OCI-LY3 (cell line): Measurements from ENCODE around the gene SLC43A1.
"Not testable (repeated sequence)": the region's sequence is repeated elsewhere in the genome, so short reads cannot be mapped to it uniquely, and the experiment has no call there.

ENCODE experiments used
- H2AFZ ChIP-seq: fragments of 200-600, 300-600 bp; shearing (Covaris generic); 2 replicates; pipeline ENCODE4 v1.6.0; 2014; ENCODE audit warnings: antibody characterized with exemption, low read depth, low read length
- H3K27ac ChIP-seq: fragments of 200-600, 300-600 bp; sonication (generic); 2 replicates; pipeline ENCODE4 v1.5.1; 2014; ENCODE audit warnings: mild to moderate bottlenecking, low read length, moderate library complexity, mixed read lengths
- H3K27me3 ChIP-seq: fragments of 200-600, 300-600 bp; sonication (generic); 2 replicates; pipeline ENCODE4 v1.6.1; 2014; ENCODE audit warnings: low read depth, low read length, mixed read lengths
- H3K36me3 ChIP-seq: fragments of 200-600, 300-600 bp; sonication (generic); replicated peaks from 2 replicates; pipeline ENCODE3; 2014; ENCODE audit warnings: low read depth, low read length, mixed read lengths
- H3K4me1 ChIP-seq: fragments of 300-600, 200-600 bp; sonication (generic); 2 replicates; pipeline ENCODE4 v1.6.1; 2014; ENCODE audit warnings: low read length, mixed read lengths
- H3K4me2 ChIP-seq: fragments of 200-600, 300-600 bp; sonication (generic); 2 replicates; pipeline ENCODE4 v1.6.1; 2014; ENCODE audit warnings: low read length, mixed read lengths
- H3K4me3 ChIP-seq: fragments of 300-600, 200-600 bp; sonication (generic); 2 replicates; pipeline ENCODE4 v1.5.1; 2014; ENCODE audit warnings: antibody characterized with exemption, mild to moderate bottlenecking, low read length, moderate library complexity
- H3K79me2 ChIP-seq: fragments of 300-600, 200-600 bp; shearing (Covaris generic); 2 replicates; pipeline ENCODE4 v1.6.1; 2014; ENCODE audit warnings: mild to moderate bottlenecking, low read length, mixed read lengths
- H3K9ac ChIP-seq: fragments of 300-600, 200-600 bp; shearing (Covaris generic); 2 replicates; pipeline ENCODE4 v1.6.0; 2014; ENCODE audit warnings: mild to moderate bottlenecking, low read length, moderate library complexity
- H3K9me3 ChIP-seq: fragments of 200-600, 300-600 bp; shearing (Covaris generic); 2 replicates; pipeline ENCODE4 v1.6.1; 2014; ENCODE audit warnings: low read length, mixed read lengths; ENCODE audit not compliant: insufficient read depth
- H4K20me1 ChIP-seq: fragments of 200-600, 300-600 bp; sonication (generic); 2 replicates; pipeline ENCODE4 v1.6.1; 2016; ENCODE audit warnings: low read length, mixed read lengths; ENCODE audit not compliant: insufficient read depth
- EZH2phosphoT487 ChIP-seq: fragments of 200-600 bp; shearing (Covaris generic); IDR thresholded peaks from 2 replicates; pipeline ENCODE4 v1.6.1; 2018; ENCODE audit warnings: antibody characterized with exemption, mixed run types, low read depth
- TF ChIP-seq, protein P1 (sequence below): fragments of 200-600, 300-600 bp; sonication (generic); IDR thresholded peaks from 2 replicates; pipeline ENCODE4 v1.5.1; 2014; ENCODE audit warnings: antibody characterized with exemption, low read length, low read depth

The SLC43A1 gene

DNA sequence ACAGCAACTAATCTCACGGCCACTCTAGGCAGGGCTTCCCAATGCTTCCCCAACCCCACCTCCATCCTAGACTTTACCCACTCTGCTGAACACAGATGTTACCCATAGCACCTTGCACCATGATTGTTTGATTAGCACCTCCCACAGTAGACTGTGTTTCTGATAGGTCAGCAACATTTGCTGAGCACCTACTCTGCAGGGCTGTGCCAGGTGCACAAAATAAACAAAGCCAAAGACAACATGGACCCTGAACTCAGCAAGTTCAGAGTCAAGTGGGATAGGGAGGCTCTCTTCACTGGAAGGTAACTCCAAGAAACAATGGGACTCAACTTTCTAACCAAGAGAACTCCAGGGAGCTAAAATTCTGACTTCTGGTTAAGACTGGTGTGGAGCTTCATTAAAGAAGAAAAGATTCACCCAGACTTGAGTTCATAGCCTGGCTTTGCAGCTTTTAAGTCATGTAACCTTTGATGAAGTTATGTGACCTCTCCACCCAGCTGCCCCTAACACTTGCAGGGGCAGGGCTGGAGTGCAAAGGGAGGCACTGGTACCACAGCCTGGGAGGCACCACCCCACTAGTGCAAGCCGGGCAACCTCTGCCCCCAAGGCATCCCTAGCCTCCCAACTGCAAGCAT, 61.8 kb downstream of the SLC43A1 start:
- Histone ChIP-seq H3K4me1 (peaks cover 11% of the 10 kb centered on the region), H4K20me1 (no peaks in the 10 kb centered on the region), H2AFZ (no peak overlapping the region), H3K79me2 (no peaks in the 10 kb centered on the region), H3K36me3 (no peaks in the 10 kb centered on the region), H3K27ac (no peak overlapping the region), H3K4me3 (no peak overlapping the region), H3K9me3 (no peaks in the 10 kb centered on the region), H3K27me3 (peaks cover 8% of the 10 kb centered on the region; the same call in 1 of the 2 replicates), H3K4me2 (no peak overlapping the region), H3K9ac (no peak overlapping the region)
- no peak for TF ChIP-seq EZH2phosphoT487
- TF ChIP-seq, protein P1, sequence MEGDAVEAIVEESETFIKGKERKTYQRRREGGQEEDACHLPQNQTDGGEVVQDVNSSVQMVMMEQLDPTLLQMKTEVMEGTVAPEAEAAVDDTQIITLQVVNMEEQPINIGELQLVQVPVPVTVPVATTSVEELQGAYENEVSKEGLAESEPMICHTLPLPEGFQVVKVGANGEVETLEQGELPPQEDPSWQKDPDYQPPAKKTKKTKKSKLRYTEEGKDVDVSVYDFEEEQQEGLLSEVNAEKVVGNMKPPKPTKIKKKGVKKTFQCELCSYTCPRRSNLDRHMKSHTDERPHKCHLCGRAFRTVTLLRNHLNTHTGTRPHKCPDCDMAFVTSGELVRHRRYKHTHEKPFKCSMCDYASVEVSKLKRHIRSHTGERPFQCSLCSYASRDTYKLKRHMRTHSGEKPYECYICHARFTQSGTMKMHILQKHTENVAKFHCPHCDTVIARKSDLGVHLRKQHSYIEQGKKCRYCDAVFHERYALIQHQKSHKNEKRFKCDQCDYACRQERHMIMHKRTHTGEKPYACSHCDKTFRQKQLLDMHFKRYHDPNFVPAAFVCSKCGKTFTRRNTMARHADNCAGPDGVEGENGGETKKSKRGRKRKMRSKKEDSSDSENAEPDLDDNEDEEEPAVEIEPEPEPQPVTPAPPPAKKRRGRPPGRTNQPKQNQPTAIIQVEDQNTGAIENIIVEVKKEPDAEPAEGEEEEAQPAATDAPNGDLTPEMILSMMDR = no peak

DNA sequence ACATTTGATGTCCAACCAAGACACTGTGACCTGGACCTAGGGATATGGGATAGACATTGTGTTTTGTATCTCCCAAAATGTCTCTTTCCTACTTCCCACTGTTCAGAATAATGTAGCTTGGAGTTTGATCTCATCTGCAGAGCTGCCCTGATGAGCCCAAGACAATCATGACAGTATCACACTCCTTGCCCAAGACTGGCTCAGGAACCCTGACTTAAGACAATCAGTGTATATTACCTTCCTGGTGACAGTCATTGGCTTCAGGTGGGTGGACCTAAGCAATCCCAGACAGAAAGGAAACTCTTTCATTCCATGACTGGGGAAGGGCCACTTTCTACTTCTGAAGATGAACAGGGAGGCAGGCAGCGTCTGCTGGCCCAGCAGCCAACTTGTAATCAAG, 69.4 kb downstream of the SLC43A1 start:
- H3K36me3 ChIP-seq = no peaks in the 10 kb centered on the region
- no peak overlapping the region for H3K27ac ChIP-seq
- H4K20me1 ChIP-seq = no peaks in the 10 kb centered on the region
- TF ChIP-seq, protein P1 = no peak
- no peak for TF ChIP-seq EZH2phosphoT487
- H3K4me1 ChIP-seq = no peaks in the 10 kb centered on the region
- peaks cover 10% of the 10 kb centered on the region; the same call in 1 of the 2 replicates for H3K27me3 ChIP-seq
- H3K4me2 ChIP-seq = no peak overlapping the region
- no peak overlapping the region for H2AFZ ChIP-seq
- H3K4me3 ChIP-seq = no peak overlapping the region
- H3K9ac ChIP-seq = no peak overlapping the region
- H3K9me3 ChIP-seq = no peaks in the 10 kb centered on the region
- H3K79me2 ChIP-seq = no peaks in the 10 kb centered on the region

DNA sequence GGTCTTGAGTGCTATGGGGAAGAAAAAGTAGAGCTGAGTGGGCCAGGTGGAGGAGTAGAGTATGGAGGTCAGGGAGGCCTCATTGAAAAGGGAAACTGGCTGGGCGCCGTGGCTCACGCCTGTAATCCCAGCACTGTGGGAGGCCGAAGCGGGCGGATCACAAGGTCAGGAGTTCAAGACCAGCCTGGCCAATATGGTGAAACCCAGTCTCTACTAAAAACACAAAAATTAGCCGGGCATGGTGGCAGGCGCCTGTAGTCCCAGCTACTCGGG, 70.4 kb downstream of the SLC43A1 start:
- H4K20me1 ChIP-seq, H3K9ac ChIP-seq, H3K9me3 ChIP-seq, H2AFZ ChIP-seq, H3K27ac ChIP-seq, H3K4me3 ChIP-seq, H3K36me3 ChIP-seq, H3K4me2 ChIP-seq, H3K79me2 ChIP-seq, H3K27me3 ChIP-seq, H3K4me1 ChIP-seq: not testable (repeated sequence)

GRCh38 chr11:57444362-57445121, 71.0 kb downstream of the SLC43A1 start:
- Histone ChIP-seq H3K27me3 (peaks cover 7% of the 10 kb centered on the region; the same call in 1 of the 2 replicates), H3K9ac (no peak overlapping the region), H4K20me1 (no peaks in the 10 kb centered on the region), H3K4me3 (no peak overlapping the region), H3K9me3 (no peaks in the 10 kb centered on the region), H3K79me2 (no peaks in the 10 kb centered on the region), H2AFZ (no peak overlapping the region), H3K36me3 (no peaks in the 10 kb centered on the region), H3K4me1 (no peaks in the 10 kb centered on the region), H3K27ac (no peak overlapping the region), H3K4me2 (no peak overlapping the region)
- TF ChIP-seq, protein P1 = no peak
- no peak for TF ChIP-seq EZH2phosphoT487
